Mucosa of descending colon (tissue), 3 donors: ENCODE measurements around the gene NSMF. TPM values are rescaled to one million over a fixed set of nuclear protein-coding genes. Genes with fewer than 3 reads are reported as not detected.

ENCODE experiments used
- ATAC-seq: fragments of 200-7000 bp; cut with Tn5 transposase; one replicate; pipeline ENCODE4 v1.9.1; 2020; ENCODE audit warnings: mild to moderate bottlenecking, moderate library complexity
- DNase-seq, 3 donors: peaks; one replicate each; pipeline ENCODE4 v3.0.0-alpha.2; 2020
- H3K36me3 ChIP-seq: fragments of 200-600 bp; one replicate; pipeline ENCODE4 v1.8.0; 2021; ENCODE audit warnings: low read depth, mild to moderate bottlenecking
- H3K4me1 ChIP-seq: fragments of 200-600 bp; one replicate; pipeline ENCODE4 v1.8.0; 2021; ENCODE audit warnings: low read depth, mild to moderate bottlenecking
- H3K4me3 ChIP-seq: fragments of 200-600 bp; one replicate; pipeline ENCODE4 v1.8.0; 2021; ENCODE audit warnings: mild to moderate bottlenecking
- H3K9me3 ChIP-seq: fragments of 200-600 bp; one replicate; pipeline ENCODE4 v1.8.0; 2021; ENCODE audit warnings: mild to moderate bottlenecking
- CTCF ChIP-seq: fragments of 200-600 bp; IDR thresholded peaks from one replicate; pipeline ENCODE4 v1.8.0; 2022; ENCODE audit warnings: antibody characterized with exemption, mild to moderate bottlenecking
- intact Hi-C, 2 donors: fragments of 100-400 bp; cut with DNase I in 1 of 2; cut with micrococcal nuclease in 1 of 2; formaldehyde crosslinking; loops; one replicate each; pipeline versions ENCODE4 v1.11.0 to v1.11.1; 2022; cut with DNase I, micrococcal nuclease
- microRNA-seq: library from miRNA; unstranded; fragments of <30 nt; microRNA quantifications from one replicate; pipeline ENCODE4, GENCODE V29; 2019
- total RNA-seq, 3 donors: library from RNA; stranded (reverse); fragmentation: NEBNext Ultra II Directional in 2 of 3; extraction: Animal tissue kit (Norgen Biotek cat#: 25700) in 2 of 3; gene quantifications; one replicate each; pipeline versions ENCODE4 v1.2.1 to v1.2.4, GENCODE V29; 2021 to 2023
- donor health status: DM: no; HTN: no; CAD: no; lungs with moderate emphysema.
- donor health status: DM: no; HTN: no; CAD: no.
- donor health status: DM: no; HTN: yes; CAD: no.

The NSMF gene
- total RNA-seq, 3 donors from 2014 or later = 30.1 to 48.0 (median 43.4) TPM

- DNase-seq (peak in 1 of 3 donors; percentile 33), ATAC-seq (no peak)
- H3K9me3 ChIP-seq = no peaks in the 10 kb centered on the region
- no peaks in the 10 kb centered on the region for H3K36me3 ChIP-seq
- TF ChIP-seq CTCF = no peak
- H3K4me3 ChIP-seq = no peak overlapping the region
- H3K4me1 ChIP-seq = peaks cover 29% of the 10 kb centered on the region
- intact Hi-C loops = no loop called here
These were observed 55.9 kb downstream of the NSMF start for GRCh38 chr9:137403269-137403668.

GRCh38 chr9:137402746-137403145, 56.4 kb downstream of the NSMF start:
- Histone ChIP-seq H3K9me3 (no peaks in the 10 kb centered on the region), H3K4me3 (no peak overlapping the region), H3K4me1 (peaks cover 29% of the 10 kb centered on the region), H3K36me3 (no peaks in the 10 kb centered on the region)
- ATAC-seq = no peak
- no peak for TF ChIP-seq CTCF
- intact Hi-C loops = no loop called here
- no peak for DNase-seq

DNA sequence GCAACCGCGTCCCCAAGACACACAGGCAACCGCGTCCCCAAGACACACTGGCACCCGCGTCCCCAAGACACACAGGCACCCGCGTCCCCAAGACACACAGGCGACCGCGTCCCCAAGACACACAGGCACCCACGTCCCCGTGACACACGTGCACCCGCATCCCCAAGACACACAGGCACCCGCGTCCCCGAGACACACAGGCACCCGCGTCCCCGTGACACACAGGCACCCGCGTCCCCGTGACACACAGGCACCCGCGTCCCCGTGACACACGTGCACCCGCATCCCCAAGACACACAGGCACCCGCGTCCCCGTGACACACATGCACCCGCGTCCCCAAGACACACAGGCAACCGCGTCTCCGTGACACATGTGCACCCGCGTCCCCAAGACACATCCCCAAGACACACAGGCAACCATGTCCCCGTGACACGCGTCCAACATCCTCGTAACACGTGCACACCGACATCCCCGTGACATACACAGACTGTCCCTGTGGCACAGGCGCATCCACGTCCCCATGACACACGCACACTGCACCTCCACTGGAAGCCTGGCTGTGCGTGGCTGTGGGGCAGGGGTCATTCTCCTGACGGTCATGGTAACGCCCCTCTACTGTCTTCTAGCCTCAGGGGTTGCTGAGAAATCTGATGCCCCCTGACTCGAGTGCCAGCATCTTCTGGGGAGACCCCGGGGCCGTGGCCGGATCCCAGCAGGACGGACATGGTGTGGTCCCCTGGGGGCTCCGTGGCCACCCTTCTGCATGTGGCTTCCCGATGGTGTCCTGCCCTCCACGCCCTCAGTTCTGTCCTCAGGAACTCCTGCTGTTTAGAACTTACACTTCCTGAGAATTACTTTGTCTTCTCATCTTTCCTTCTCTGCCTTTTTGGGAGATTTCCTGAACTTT, 60.3 kb downstream of the NSMF start:
- no peak for TF ChIP-seq CTCF
- intact Hi-C loops = no loop called here
- Histone ChIP-seq H3K4me1 (peaks cover 12% of the 10 kb centered on the region), H3K36me3 (no peaks in the 10 kb centered on the region), H3K4me3 (no peak overlapping the region), H3K9me3 (no peaks in the 10 kb centered on the region)
- ATAC-seq = no peak
- DNase-seq = peak in 2 of 3 donors; percentile 41 to 54

DNA sequence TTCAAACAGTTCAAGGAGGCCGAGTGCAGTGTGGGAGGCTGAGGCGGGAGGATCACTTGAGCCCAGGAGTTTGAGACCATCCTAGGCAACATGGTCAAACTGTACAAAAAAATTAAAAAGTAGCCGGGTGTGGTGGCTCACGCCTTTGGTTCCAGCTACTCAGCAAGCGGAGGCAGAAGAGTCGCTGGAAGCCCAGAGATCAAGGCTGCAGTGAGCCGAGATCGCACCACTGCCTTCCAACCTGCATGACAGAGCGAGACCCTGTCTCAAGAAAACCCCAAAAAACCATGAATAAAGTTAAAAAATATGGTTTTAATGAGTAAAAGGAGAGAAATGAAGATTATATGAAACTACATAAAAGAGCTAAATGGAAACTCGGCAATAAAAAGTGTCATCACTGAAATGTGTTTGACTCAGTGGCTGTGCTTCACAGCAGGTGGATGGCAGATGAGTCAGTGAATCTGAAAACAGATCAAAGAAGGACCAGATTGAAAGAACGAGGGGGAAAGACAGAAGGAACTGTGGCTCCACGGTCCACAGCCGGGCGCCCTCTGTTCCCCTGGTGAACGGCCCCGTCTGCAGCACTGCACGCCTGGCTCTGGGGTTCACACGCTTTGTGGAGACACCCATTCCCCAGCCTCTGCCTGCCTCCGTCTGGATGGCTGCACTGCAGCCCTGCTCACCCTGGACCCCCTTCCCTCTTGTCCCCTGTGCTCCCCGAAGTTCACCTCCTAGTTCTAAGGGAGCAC, 61.3 kb downstream of the NSMF start:
- Histone ChIP-seq H3K36me3 (no peaks in the 10 kb centered on the region), H3K9me3 (no peaks in the 10 kb centered on the region), H3K4me3 (no peak overlapping the region), H3K4me1 (peaks cover 12% of the 10 kb centered on the region)
- no peak for TF ChIP-seq CTCF
- peak in 1 of 3 donors; percentile 36 for DNase-seq
- no peak for ATAC-seq
- intact Hi-C loops = no loop called here

Small RNA genes within 50 kb of the gene (microRNA-seq; reads per million reads assigned to microRNA genes)
- gene MIR7114 = not detected

Other genes with a start within 250 kb of the NSMF start
- 1 to 10 TPM; 5.3 to 7.1 (median 5.8) TPM for gene RNF208, start 237.1 kb downstream of the NSMF start, total RNA-seq
- gene CYSRT1, start 234.2 kb downstream of the NSMF start, total RNA-seq = not detected
- not detected for gene RNF224, start 231.8 kb downstream of the NSMF start, total RNA-seq
- gene SLC34A3, start 228.4 kb downstream of the NSMF start, total RNA-seq = not detected
- 100 to 1,000 TPM; 286 to 379 (median 332) TPM for gene TUBB4B, start 218.0 kb downstream of the NSMF start, total RNA-seq
- not detected for gene STPG3, start 208.0 kb downstream of the NSMF start, total RNA-seq
- gene NELFB, start 204.0 kb downstream of the NSMF start, total RNA-seq = 10 to 100 TPM; 52.9 to 66.2 (median 60.5) TPM
- 10 to 100 TPM; 23.3 to 48.6 (median 45.3) TPM for gene TOR4A, start 181.6 kb downstream of the NSMF start, total RNA-seq
- gene NRARP, start 157.1 kb downstream of the NSMF start, total RNA-seq = 100 to 1,000 TPM in 2 of 3 donors, 10 to 100 TPM in 1; 61.4 to 171 (median 146) TPM
- gene EXD3, start 36.2 kb downstream of the NSMF start, total RNA-seq = 10 to 100 TPM; 39.4 to 56.7 (median 40.1) TPM
- gene NOXA1, start 35.9 kb downstream of the NSMF start, total RNA-seq = 10 to 100 TPM; 18.0 to 41.5 (median 27.2) TPM
- 100 to 1,000 TPM in 1 of 3 donors, 10 to 100 TPM in 2; 36.7 to 127 (median 74.8) TPM for gene ENTPD8, start 18.0 kb downstream of the NSMF start, total RNA-seq
- gene PNPLA7, start 91.1 kb upstream of the NSMF start, total RNA-seq = 10 to 100 TPM; 16.7 to 27.4 (median 17.2) TPM
- gene MRPL41, start 92.5 kb upstream of the NSMF start, total RNA-seq = 10 to 100 TPM; 67.1 to 93.8 (median 93.5) TPM
- gene DPH7, start 119.6 kb upstream of the NSMF start, total RNA-seq = 10 to 100 TPM; 24.5 to 33.5 (median 29.3) TPM
- 10 to 100 TPM; 14.2 to 18.5 (median 18.4) TPM for gene ZMYND19, start 131.2 kb upstream of the NSMF start, total RNA-seq
- gene ARRDC1, start 146.4 kb upstream of the NSMF start, total RNA-seq = 100 to 1,000 TPM in 1 of 3 donors, 10 to 100 TPM in 2; 58.1 to 111 (median 100.0) TPM
- gene EHMT1, start 159.7 kb upstream of the NSMF start, total RNA-seq = 10 to 100 TPM; 78.4 to 90.8 (median 83.3) TPM